HUES6 (cell line): Measurements from ENCODE around the gene SMIM41.

Experiments
- H3K27ac ChIP-seq: 2 replicates; pipeline ENCODE4 v1.7.0; 2013; ENCODE audit warnings: low read depth, mild to moderate bottlenecking, low read length, inconsistent platforms
- H3K27me3 ChIP-seq: 2 replicates; pipeline ENCODE4 v1.6.1; 2013; ENCODE audit warnings: low read length; ENCODE audit not compliant: control insufficient read depth, insufficient read depth
- H3K36me3 ChIP-seq: 2 replicates; pipeline ENCODE4 v1.6.1; 2013; ENCODE audit warnings: low read length; ENCODE audit not compliant: control insufficient read depth, insufficient read depth
- H3K4me1 ChIP-seq: 2 replicates; pipeline ENCODE4 v1.6.1; 2013; ENCODE audit warnings: low read length; ENCODE audit not compliant: control insufficient read depth, insufficient read depth
- H3K4me3 ChIP-seq: 2 replicates; pipeline ENCODE4 v1.5.1; 2013; ENCODE audit warnings: low read depth, low read length
- H3K9ac ChIP-seq: one replicate; pipeline ENCODE4 v1.6.1; 2013; ENCODE audit warnings: mild to moderate bottlenecking, low read length
- H3K9me3 ChIP-seq: 2 replicates; pipeline ENCODE4 v1.6.1; 2013; ENCODE audit warnings: low read depth, low read length; ENCODE audit not compliant: control insufficient read depth, insufficient read depth

The SMIM41 gene

DNA sequence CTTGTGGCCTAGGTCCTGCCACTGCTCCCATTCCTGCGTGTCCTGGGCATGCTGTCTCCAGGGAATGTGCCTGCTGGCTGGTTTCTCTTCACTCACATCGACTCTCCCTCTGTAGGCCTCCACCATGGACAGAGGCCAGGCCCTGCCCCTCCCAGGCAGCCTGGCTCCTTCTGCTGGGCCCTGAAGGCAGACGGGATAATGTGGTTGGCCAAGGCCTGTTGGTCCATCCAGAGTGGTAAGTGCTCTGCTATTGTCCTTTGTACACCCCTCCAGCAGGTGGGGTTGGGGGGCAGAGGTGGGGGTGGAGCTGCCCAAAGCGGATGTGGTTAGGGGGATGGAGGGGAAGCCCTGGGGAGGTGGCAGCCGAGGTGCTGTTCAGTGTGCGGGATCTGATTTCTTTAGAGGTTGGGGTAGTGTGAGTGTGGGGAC lies 37.8 kb upstream of the SMIM41 start:
- peaks cover under 1% of the 10 kb centered on the region for H3K4me1 ChIP-seq
- H3K27ac ChIP-seq = no peak overlapping the region
- H3K36me3 ChIP-seq = peaks cover 16% of the 10 kb centered on the region
- H3K9me3 ChIP-seq = no peaks in the 10 kb centered on the region
- H3K27me3 ChIP-seq = peaks cover 4% of the 10 kb centered on the region; the same call in 1 of the 2 replicates
- H3K9ac ChIP-seq = no peak overlapping the region
- no peak overlapping the region for H3K4me3 ChIP-seq

DNA sequence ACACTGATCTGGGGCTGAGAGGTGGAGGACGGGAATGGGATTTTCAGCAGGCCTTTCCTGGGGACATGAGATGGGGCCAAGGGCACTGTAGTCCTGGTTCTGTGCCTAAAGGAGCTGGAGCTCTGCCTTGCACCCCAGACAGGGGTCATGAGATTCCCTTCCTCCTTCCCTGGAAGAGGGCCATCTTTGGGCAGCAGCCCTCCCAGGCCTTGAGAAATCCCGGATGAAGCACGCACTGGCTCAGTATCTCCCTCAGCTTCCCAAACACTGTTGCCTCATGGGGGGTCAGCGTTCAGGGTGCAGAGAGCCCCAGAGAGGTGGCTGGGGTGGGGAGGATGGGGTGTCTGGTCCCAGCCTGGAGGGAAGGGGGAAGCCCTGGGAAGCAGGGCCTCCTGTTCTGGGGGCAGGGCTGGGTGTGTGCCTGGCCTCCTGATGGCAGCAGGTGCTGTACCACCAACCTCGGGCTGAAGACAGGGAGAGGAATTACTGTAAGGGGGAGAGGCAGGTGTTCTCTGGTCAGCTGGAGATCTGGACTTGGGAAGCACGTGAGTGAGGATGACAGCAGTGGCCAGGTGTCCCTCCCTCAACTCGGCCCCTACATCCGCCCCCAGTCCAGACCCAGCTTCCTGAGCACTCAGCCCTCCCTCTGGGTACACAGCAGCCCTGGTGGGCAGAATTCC lies 36.7 kb upstream of the SMIM41 start:
- Histone ChIP-seq H3K27me3 (no peaks in the 10 kb centered on the region), H3K4me3 (no peak overlapping the region), H3K9ac (no peak overlapping the region), H3K9me3 (no peaks in the 10 kb centered on the region), H3K36me3 (peaks cover 16% of the 10 kb centered on the region), H3K4me1 (no peaks in the 10 kb centered on the region; the same call in 1 of the 2 replicates), H3K27ac (no peak overlapping the region)

DNA sequence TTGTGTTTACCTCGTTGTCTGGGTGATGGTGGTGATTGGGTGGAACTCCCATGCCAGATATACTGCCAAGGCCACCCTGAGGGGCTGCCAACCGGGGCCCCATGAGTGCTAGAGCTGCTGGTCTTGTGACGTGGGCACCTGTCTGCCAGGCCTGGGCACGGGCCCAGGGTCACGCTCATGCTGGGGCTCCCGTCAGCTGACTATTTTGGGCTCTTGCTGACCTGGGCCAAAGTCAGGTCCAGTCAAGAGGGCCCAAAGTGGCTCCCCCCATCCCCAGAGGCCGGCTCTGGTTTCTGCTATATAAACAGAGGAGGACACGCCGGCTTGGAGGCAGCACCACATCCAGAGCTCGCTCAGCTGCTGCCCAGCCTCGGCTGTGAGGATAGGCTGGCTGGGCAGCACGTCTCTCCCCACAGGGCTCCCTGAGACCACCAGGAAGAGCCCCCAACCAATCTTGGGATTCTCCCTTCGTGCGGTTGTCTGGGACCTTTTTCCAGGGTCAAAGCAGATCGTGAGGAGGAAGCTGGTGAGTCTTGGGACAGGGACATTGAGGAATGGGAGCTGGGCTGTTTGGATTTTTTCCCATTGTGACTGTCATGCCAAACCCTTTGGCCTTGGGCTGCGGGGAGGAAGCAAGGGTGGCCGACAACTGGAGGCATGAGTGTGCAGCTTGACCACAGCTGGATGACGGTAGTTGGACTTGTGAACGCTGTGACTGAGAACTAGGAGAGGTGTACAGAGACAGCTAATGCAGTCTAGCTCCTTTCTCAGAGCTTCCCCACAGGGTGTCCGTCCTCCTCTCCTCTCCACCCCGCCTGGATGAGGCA lies 35.9 kb upstream of the SMIM41 start:
- Histone ChIP-seq H3K4me1 (no peaks in the 10 kb centered on the region; the same call in 1 of the 2 replicates), H3K4me3 (no peak overlapping the region), H3K27me3 (peaks cover 2% of the 10 kb centered on the region), H3K9ac (no peak overlapping the region), H3K27ac (no peak overlapping the region), H3K36me3 (peaks cover 16% of the 10 kb centered on the region), H3K9me3 (no peaks in the 10 kb centered on the region)

DNA sequence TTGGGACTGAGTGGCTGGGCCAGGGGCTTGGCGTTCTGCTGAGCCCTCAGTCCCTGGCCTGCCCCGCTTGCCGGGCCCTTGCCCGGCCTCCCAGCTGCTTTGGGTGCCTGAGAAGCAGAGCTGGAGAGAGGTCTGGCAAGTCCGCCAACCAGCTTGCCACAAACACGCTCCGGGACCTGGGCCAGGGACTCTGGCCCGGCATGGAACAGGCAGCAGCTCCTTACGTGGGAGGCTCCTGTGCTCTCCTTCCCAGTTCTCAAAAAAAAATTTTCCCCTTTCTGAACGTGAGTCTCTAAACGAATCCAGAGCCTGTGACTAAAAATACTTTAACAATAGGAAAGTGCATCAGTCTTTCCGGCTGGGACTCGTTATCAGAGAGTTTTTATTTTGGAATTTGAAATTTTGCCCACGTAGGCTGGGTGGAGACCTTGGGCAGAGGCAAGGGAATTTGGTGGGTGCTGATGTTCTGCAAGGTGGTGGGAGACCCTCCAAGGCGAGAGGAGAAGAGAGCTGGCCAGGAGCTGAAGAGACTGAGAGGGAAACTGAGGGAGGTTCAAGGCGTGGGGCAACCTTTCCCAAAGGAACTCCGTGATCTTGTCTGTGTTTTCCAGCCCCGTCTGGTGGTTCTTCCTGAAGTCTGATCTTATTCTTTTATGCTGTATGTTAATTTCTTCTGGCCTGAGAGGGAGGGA lies 35.1 kb upstream of the SMIM41 start:
- no peak overlapping the region for H3K9ac ChIP-seq
- H3K27ac ChIP-seq = no peak overlapping the region
- no peaks in the 10 kb centered on the region for H3K4me1 ChIP-seq
- no peak overlapping the region for H3K4me3 ChIP-seq
- H3K27me3 ChIP-seq = peaks cover 11% of the 10 kb centered on the region
- no peaks in the 10 kb centered on the region for H3K9me3 ChIP-seq
- peaks cover 16% of the 10 kb centered on the region for H3K36me3 ChIP-seq

DNA sequence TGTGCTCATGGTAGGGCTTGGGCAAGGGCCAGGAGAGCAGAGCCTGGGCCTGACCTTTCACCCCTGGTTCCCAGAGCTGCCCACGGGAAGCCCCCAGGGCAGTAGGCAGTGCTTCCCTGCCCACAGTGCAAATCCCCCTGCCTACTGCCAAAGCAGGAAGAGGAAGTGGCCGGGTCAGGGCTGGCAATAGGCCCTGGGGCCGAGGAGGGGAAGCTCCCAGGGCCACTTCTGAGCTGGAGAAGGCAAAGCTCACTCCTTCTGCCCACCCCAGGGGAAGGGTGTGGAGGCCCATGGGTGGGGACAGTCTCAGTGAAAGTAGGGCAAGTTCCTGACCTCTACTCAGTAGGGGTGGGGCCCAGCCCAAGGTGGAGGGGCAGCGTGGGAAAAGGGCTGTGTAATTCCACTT lies 33.7 kb upstream of the SMIM41 start:
- H3K4me3 ChIP-seq = no peak overlapping the region
- H3K9me3 ChIP-seq = no peaks in the 10 kb centered on the region
- H3K36me3 ChIP-seq = peaks cover 16% of the 10 kb centered on the region
- H3K27me3 ChIP-seq = peaks cover 24% of the 10 kb centered on the region
- H3K9ac ChIP-seq = no peak overlapping the region
- H3K27ac ChIP-seq = no peak overlapping the region
- peaks cover 10% of the 10 kb centered on the region for H3K4me1 ChIP-seq

DNA sequence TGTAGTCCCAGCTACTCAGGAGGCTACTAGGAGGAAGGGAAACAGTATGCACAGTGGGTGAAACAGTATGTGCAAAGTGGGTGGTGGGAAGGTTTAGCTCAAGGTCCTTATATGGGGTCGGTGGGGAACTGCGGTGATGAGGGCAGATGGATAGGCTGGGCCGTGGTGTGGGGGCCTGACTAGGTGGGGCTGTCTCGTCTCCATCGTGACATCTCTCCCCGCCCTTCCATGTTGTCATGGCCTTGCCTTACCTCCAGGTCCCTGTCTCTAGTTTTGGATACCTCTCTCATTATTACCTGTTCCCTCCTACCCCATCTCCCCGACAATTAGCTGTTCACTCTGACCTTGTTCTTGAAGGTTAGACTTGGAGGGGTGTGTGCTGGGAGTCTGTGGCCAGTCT lies 32.6 kb upstream of the SMIM41 start:
- H3K4me1 ChIP-seq = peaks cover 13% of the 10 kb centered on the region
- H3K9ac ChIP-seq = no peak overlapping the region
- no peak overlapping the region for H3K4me3 ChIP-seq
- H3K27me3 ChIP-seq = peaks cover 30% of the 10 kb centered on the region
- no peaks in the 10 kb centered on the region for H3K9me3 ChIP-seq
- H3K27ac ChIP-seq = no peak overlapping the region
- peaks cover 16% of the 10 kb centered on the region for H3K36me3 ChIP-seq

DNA sequence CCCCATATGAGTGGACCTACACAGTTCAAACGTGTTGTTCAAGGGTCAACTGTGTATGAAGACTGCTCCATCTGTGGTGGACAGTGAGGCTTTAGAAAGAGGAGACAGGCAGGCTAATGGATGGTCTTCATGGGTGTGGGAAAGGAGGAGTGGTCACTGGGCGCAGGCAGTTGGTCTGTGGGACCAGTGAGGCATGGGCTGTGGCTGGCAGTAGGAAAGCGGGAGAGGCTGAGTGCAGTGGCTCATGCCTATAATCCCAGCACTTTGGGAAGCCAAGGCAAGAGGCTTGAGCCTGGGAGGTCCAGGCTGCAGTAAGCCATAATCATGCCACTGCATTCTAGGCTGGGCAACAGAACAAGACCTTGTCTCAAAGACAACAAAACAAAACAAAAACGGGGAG lies 30.2 kb upstream of the SMIM41 start:
- Histone ChIP-seq H3K36me3 (peaks cover 6% of the 10 kb centered on the region; the same call in 1 of the 2 replicates), H3K9ac (no peak overlapping the region), H3K4me3 (no peak overlapping the region), H3K27ac (no peak overlapping the region), H3K27me3 (peaks cover 43% of the 10 kb centered on the region), H3K9me3 (no peaks in the 10 kb centered on the region), H3K4me1 (peaks cover 22% of the 10 kb centered on the region)

DNA sequence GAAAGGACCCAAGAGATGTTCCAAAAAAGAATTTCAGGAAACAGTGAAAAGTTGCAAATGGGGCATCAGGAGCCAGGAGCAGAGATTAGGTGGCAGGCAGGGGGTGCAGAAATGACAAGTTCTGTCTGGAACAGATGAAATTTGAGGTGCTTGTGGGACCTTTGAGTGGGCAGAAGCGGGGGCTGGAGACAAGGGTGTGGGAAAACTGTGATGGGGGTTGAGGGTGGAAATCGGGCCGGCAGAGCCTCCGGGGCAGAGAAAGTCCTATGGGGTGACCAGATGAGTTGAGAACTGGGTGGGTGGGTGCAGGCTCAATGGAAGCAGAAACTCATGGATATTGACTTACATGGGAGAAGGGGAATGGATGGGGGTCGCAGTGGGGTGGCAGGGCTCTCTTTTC lies 29.8 kb upstream of the SMIM41 start:
- H3K4me3 ChIP-seq = peak overlapping the region; percentile 82; the same call in 1 of the 2 replicates
- H3K9me3 ChIP-seq = no peaks in the 10 kb centered on the region
- H3K36me3 ChIP-seq = peaks cover 10% of the 10 kb centered on the region; the same call in 1 of the 2 replicates
- H3K9ac ChIP-seq = no peak overlapping the region
- H3K27ac ChIP-seq = no peak overlapping the region
- peaks cover 22% of the 10 kb centered on the region for H3K4me1 ChIP-seq
- H3K27me3 ChIP-seq = peaks cover 43% of the 10 kb centered on the region

DNA sequence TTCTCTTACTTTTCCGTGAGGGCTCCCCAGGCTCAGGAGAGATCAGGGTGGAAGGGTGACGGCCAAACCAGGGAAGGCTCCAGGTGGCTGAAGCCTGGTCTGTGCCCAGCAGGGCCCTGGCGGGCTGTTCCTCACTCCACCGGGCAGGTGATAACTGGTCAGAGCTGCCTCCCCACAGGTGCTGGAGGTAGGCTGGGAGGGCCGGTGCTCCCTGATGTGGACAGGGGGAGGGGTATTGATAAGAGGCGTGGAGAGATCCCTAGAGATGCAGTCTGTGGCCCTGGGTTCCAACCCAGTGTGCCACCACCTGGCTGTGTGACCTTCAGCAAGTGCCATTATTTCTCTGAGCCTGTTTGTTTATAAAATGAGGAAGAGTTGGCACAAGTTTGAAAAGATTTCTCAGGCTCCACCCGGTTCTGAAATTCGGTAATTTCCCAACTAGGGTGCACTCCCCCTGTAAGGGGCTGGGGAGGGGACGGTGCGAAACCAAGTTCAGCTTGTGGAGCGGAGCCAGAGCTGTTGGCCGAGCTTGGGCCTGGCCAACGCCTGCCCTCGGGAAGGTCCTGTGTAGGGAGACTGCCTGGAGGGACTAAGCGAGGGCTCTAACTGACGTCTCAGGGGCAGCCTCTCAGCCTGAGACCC lies 29.3 kb upstream of the SMIM41 start:
- H3K9ac ChIP-seq = peak overlapping the region; percentile 82
- H3K4me1 ChIP-seq = peaks cover 22% of the 10 kb centered on the region
- peak overlapping the region; percentile 82 for H3K4me3 ChIP-seq
- H3K36me3 ChIP-seq = peaks cover 15% of the 10 kb centered on the region; the same call in 1 of the 2 replicates
- H3K27me3 ChIP-seq = peaks cover 43% of the 10 kb centered on the region
- H3K27ac ChIP-seq = peak overlapping the region; percentile 60; the same call in 1 of the 2 replicates
- no peaks in the 10 kb centered on the region for H3K9me3 ChIP-seq

DNA sequence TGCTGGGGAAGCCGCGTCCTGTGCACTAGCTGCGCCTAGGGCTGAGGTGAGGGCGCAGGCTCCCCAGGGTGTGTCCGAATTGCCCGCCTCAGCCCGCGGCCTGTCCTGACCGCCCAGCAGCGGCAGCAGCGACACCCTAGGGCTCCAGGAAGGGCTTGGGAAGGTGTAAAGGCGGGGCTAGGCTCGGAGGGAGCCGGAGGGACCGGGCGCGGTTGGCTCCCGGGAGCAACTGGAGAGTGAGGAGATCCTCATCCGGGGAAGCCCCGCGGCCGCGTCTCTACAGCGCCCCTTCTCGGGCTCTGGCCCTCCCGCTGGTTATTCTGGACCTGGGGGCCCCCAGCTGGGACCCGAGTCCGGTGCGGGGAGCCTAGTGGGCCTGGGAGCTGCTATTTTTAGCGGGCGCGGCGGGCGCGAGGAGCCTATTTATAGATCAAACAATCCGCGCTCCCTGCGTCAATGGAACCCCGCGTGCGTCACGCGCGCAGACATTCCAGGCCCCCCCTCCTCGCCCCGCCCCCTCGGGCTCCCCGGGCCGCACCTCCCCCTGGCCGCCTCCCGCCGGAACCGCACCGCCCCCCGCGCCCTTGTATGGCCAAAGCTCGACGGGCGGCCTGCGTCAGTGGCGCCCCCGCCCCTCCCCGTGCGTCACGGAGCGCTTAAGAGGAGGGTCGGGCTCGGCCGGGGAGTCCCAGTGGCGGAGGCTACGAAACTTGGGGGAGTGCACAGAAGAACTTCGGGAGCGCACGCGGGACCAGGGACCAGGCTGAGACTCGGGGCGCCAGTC lies 28.6 kb upstream of the SMIM41 start, which contains the start of gene NR4A1:
TSS of gene NR4A1 (plus strand) at position 685 of the 784 bp plus-strand sequence. CDS start 2,887 bp downstream, outside the sequence.
- Histone ChIP-seq H3K36me3 (peaks cover 11% of the 10 kb centered on the region; the same call in 1 of the 2 replicates), H3K4me3 (peak within 1 kb of the TSS; percentile 82), H3K9ac (peak within 1 kb of the TSS; percentile 82), H3K27ac (peak within 1 kb of the TSS; percentile 60; the same call in 1 of the 2 replicates), H3K27me3 (peaks cover 43% of the 10 kb centered on the region), H3K9me3 (no peaks in the 10 kb centered on the region), H3K4me1 (peaks cover 22% of the 10 kb centered on the region)
